ENCODE measurements around the gene SLC12A8.

Gene SLC12A8

DNA sequence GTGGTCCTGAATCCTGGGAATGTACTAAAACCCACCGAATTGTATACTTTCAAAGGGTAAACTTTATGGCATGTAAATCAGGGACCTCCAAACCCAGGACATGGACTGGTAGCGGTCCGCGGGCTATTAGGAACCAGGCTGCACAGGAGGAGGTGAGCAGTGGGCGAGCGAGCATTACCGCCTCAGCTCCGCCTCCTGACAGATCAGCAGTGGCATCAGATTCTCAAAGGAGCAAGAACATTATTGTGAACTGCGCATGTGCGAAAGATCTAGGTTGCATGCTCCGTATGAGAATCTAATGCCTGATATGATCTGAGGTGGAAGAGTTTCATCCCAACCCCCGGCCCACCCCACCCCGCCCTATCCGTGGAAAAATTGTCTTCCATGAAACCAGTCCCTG is 178.9 kb downstream of the SLC12A8 start:
- no peak for DNase-seq (ENCODE audit: low read depth in 1 of 2, low spot score in 1 of 2)

DNA sequence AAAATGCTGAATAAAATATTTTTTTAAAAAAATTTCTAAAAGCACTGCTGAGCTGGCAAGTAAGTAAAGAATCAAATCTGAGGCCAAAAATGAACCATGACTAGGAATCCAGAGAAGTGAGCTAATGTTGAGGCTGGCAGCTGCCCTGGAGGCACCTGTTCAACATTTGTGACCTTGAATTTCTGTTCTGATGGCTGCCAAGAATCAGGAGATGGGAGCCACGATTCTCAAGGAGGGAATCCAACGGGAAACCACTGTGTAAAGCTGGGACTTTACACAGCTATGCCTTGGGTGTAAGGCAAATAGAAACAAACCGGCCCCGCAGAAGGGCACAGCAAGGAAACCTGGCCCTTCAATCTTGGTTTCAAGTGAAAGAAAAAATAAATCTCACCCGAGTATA is 179.4 kb downstream of the SLC12A8 start:
- DNase-seq (ENCODE audit: low read depth in 1 of 2, low spot score in 1 of 2): no peak

- no peak for DNase-seq (ENCODE audit: low read depth in 1 of 2, low spot score in 1 of 2)
These were observed 179.9 kb downstream of the SLC12A8 start for GRCh38 chr3:125032683-125033082.
